CD4-positive, alpha-beta T cell treated with Interleukin-12 subunit alpha and Interleukin-12 subunit beta, for 1 hour (primary cell): ENCODE measurements around the gene CENPW.

Source experiments
- DNase-seq: peaks from one replicate; pipeline ENCODE4 v3.0.0-alpha.2; 2020

Gene CENPW

DNA sequence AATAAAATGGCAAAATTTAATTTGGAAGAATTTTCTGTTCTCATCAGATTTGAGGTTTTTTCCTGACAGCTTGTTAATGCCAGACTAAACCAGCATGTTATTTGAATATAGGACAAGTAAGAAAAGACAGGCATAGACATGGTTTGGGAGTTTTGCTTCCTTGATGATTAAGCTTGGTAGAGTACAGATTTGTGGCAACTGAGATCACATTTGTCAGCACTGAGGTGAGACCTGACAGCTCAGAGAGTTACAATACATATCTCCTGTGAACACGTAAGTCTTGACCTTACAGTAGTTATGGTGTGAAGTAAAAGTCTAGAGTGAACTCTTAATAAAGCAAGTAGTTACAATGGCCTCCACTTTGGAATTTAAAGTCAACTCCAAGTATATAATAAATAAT is 34.5 kb downstream of the CENPW start:
- DNase-seq = no peak

DNA sequence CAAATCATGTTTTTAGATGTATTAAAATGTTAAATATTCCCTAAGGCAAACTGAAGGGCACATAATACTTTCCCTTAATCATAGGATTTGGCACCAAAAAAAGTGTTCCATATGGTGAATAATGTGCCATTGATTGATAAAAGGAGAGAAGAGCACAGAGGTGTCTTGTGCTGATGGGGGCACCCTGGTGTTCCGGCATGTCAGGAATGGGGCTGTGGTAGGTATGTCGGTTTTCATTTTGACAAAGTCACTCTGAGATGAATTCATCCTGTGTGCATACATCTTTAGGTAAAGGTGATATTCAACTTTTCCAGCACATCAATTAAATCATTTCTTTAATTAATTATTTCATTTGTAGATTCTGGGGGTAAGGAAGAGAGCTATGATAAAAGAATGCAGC is 36.8 kb downstream of the CENPW start:
- no peak for DNase-seq

DNA sequence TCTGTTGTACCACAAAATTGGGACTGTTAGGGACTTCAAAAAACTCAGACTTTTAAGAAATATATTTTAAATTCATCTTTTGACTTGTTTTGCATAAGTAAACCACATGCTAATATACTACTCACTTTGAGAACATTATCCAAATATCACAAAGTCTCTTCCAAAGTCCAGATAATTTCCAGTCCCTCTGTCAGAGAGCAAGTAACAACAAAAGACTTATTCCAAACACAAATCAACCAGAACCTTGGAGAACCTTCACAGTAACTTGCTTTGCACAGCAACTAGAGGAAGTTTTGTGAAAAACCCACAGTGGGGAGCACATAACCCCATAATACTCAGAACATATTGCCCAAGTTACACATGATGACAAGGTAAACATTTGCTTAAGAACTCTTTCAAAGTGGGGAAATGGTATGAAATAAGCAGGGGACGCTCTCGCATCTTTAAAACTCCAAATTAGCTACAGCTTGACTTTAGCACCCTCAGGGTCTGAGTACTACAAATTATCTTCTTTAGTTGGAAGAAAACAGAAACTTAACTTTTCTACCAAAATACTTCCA is 37.8 kb downstream of the CENPW start:
- DNase-seq = no peak

DNA sequence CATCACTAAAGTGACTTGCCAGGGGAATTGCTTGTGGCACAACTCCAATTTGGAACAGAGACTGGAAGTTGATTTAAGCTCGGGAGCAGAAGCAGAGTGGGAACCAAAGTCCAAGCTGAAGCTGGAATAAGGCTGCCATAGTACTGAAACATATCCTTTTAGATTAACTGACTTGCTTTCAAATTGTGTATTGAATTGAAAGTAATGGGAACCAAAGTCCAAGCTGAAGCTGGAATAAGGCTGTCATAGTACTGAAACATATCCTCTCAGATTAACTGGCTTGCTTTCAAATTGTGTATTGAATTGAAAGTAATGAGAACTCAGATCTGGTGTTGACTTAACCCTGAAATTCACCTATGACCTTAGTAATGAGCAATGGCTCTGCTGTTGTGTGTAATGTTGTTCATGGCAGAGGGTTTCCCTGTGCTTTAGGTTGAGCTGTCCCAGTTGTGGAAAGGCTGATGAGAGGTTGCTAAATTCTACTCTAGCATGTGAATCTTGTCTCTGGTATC is 40.2 kb downstream of the CENPW start:
- DNase-seq = no peak

DNA sequence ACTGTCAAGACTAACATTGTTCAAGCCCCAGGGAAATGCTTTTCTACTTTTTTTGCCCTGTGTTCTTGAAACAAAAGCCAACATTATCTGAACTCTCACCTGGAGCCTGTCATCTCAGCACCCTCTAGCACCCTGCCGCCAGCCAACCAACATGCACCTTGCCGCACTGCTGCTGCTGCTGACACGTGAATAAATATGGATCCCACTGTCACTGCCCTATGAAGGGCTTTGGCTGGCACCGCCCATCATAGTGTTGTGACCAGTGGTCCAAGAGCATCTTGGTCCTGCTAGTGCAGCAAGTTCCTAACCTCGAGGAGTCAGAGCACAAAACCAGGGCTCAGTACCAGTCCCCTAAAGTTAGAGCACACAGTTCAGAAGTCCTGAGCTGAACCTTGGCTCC is 41.6 kb downstream of the CENPW start:
- DNase-seq = no peak

DNA sequence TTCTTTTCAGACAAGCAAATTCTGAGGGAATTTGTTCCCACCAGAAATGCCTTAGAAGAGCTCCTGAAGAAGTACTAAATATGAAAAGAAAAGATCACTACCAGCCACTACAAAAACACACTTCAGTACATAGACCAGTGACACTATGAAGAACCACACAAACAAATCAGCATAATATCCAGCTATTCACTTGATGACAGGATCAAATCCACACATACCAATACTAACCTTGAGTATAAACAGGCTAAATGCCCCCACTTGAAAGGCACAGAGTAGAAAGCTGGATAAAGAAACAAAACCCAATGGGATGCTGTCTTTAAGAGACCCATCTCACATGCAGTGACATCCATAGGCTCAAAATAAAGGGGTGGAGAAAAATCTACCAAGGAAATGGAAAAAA is 43.3 kb downstream of the CENPW start:
- no peak for DNase-seq

DNA sequence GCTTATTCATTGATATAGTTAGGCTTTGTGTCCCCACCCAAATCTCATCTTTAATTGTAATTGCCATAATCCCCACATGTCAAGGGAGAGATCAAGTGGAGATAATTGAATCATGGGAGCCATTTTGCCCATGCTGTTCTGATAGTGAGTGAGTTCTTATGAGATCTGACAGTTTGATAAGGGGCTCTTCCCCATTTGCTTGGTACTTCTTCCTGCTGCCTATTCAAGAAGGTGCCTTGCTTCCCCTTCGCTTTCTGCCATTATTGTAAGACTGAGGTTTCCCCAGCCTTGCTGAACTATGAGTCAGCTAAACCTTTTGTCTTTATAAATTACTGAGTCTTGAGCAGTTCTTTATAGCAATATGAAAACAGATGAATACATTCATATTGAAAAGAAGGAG is 45.6 kb downstream of the CENPW start:
- no peak for DNase-seq

DNA sequence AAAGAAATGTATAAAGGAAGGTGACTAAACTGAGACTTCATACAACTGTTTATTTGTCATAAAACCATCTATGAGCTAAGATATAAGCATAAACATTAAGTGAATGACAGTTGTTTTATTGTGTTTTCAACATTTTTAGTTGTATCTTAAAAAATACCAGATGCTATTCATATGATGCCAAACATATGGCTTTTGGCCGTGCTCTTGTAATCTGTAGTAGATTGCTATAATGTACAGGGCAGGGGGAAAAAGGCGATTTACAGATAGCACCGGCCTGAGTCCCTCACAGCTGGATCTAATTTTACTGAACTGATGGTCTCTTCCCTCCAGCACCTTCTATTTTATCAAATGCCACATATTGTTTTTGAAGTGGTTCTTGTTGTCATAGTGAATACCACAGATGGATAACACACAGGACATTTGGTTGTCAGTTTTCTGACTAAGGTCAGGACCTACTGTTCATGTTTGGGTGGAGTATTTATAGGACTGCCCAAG is 48.2 kb downstream of the CENPW start:
- DNase-seq = no peak

DNA sequence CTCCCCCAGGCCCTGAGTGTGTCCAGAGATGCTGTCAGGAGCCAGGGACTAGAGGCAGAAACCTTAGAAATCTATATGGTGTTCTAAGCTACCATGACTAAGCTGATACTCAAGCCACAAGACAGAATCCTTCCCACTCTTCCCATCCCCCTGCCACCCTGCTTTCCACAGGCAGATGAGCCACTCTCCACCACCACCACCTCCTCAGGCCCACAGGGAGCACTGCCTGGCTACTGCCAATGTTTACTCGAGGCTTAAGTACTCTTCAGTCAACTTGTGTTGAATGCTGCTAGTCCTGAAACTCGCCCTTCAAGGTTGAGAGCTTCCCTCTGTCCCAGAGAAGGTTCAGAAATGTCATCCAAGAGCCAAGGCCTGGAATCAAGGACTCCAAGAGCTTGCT is 56.2 kb downstream of the CENPW start:
- no peak for DNase-seq
